ENCODE measurements around the gene CEACAM8.
"Not testable (repeated sequence)": the region's sequence is repeated elsewhere in the genome, so short reads cannot be mapped to it uniquely, and the experiment has no call there.

The CEACAM8 gene

DNA sequence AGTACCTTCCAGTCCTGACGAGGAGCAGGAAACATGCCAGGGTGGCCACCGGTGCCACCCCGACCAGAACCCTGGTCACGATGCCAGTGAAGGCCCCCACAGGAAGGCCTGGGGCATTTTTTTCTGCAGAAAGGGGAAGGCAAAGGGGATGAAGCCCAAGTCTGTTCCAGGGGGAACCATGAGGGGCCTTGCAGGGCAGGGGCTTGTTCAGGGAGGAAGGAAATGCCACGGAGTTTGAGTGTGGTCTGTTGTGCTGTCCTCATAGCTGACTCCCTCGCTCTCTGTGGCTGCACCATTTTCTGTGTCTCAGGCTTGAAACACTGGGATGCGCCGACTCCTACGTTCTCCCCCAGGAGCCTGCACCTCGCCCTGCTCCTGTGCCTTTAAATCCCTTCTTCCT, 38.9 kb downstream of the CEACAM8 start:
- TF ChIP-seq CTCF (IDR thresholded peaks at IDR 0.05) (no peak), ZFX (IDR thresholded peaks at IDR 0.05; ENCODE audit: borderline replicate concordance) (no peak)
- no peak overlapping the region for H3K27ac ChIP-seq

- no peak overlapping the region for H3K27ac ChIP-seq
- no peak for TF ChIP-seq CTCF (IDR thresholded peaks at IDR 0.05)
- no peak for TF ChIP-seq ZFX (IDR thresholded peaks at IDR 0.05; ENCODE audit: borderline replicate concordance)
These were observed 39.4 kb downstream of the CEACAM8 start for GRCh38 chr19:42555317-42555716.

DNA sequence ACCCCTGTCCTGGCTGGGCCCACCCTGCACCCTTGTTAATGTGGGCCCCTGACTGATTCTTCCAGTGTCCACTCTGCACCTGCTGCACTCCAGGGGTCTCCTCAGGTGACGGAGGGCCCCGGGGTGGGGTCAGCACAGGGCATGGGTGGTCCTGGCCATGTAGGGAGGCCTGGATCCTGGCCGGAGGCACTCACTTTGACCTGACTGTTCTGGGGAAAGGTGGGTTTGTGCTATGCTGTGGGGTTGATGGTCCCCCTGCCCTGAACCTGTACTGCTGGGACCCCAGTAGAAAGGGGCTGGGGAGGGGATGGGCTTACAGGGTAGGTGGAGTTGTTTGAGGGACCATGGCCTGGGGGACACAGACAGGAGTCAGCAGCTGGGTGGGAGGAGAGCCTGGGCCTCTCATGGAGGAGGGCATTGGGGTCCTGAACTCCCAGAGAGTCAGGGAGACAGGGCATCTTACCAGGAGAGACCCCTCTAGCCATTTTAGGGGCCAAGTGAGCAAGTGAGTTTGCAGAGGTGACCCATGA, 40.6 kb downstream of the CEACAM8 start:
- H3K27ac ChIP-seq: no peak overlapping the region
- TF ChIP-seq CTCF (IDR thresholded peaks at IDR 0.05) (no peak), ZFX (IDR thresholded peaks at IDR 0.05; ENCODE audit: borderline replicate concordance) (no peak)

DNA sequence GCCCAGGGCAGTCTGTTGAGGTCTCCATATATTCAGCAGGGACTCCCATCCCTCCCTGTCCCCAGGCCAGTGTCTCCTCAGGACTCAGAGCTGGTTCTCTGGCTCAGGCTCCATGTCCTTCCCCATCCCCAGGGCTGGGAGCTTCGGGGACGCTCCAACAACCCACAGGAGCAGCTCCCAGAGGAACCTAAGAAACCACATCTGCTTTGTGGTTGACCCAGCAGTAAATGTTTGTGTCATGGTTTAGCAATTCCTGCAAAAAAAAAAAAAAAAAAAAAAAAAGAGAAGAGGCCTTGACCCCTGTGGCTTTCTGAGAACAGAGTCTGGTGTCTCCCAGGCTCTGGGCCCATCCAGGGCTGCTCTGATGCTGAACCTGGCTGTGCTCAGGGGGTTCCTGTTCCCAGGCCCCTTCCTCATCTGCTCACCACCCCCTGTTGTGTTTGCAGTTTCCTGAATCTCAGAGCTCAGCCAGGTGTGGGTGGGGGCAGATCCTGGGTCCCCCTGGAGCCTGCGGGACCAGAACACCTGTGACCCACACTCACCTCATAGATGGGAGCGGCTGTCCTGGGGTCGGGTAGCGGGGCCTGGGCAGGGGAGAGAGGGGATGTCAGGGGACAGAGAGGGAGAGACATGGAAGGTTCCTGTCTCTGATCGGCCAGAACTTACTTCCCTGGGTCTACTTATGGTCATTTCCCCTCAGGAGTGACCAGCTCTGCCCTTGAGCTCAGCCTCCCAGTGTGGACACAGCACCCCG, 41.3 kb downstream of the CEACAM8 start:
- no peak for TF ChIP-seq ZFX (IDR thresholded peaks at IDR 0.05; ENCODE audit: borderline replicate concordance)
- no peak for TF ChIP-seq CTCF (IDR thresholded peaks at IDR 0.05)

GRCh38 chr19:42552086-42553065, 42.3 kb downstream of the CEACAM8 start:
- no peak for TF ChIP-seq CTCF (IDR thresholded peaks at IDR 0.05)
- TF ChIP-seq ZFX (IDR thresholded peaks at IDR 0.05; ENCODE audit: borderline replicate concordance): no peak
- no peak overlapping the region for H3K27ac ChIP-seq

More for the DNA sequence above, 41.3 kb downstream of the CEACAM8 start:
- H3K27ac ChIP-seq: no peak overlapping the region

GRCh38 chr19:42550521-42550920, 44.2 kb downstream of the CEACAM8 start:
- H3K27ac ChIP-seq: not testable (repeated sequence)

GRCh38 chr19:42549067-42549466, 45.7 kb downstream of the CEACAM8 start:
- not testable (repeated sequence) for H3K27ac ChIP-seq

GRCh38 chr19:42548552-42548951, 46.2 kb downstream of the CEACAM8 start:
- no peak for TF ChIP-seq ZFX (IDR thresholded peaks at IDR 0.05; ENCODE audit: borderline replicate concordance)
- TF ChIP-seq CTCF (IDR thresholded peaks at IDR 0.05): no peak
- H3K27ac ChIP-seq: no peak overlapping the region
